Esophagus squamous epithelium (tissue), 5 donors: ENCODE results near the gene OSCP1. TPM values are rescaled to one million over a fixed set of nuclear protein-coding genes. Genes with fewer than 3 reads are reported as not detected.
"Not testable (repeated sequence)": the region's sequence is repeated elsewhere in the genome, so short reads cannot be mapped to it uniquely, and the experiment has no call there.

ENCODE experiments used
- DNase-seq: peaks from one replicate; lab custom pipeline; 2025; lab: John Stamatoyannopoulos, UW
- H3K27ac ChIP-seq, 4 donors: fragments of 200-600 bp; sonication (generic); one replicate each; pipeline ENCODE4 v1.5.1; 2016 to 2019; ENCODE audit warnings: mild to moderate bottlenecking in 1 of 4
- H3K27me3 ChIP-seq, 4 donors: fragments of 200-600 bp; sonication (generic); 1 replicate in 3 of 4; 2 replicates in 1 of 4; pipeline versions ENCODE4 v1.5.1 to v1.6.0; 2017 to 2021; ENCODE audit warnings: antibody characterized with exemption in 1 of 4
- H3K36me3 ChIP-seq, 3 donors: fragments of 200-600 bp; sonication (generic); one replicate each; pipeline ENCODE4 v1.5.1; 2016 to 2019
- H3K4me1 ChIP-seq, 3 donors: fragments of 200-600 bp; sonication (generic); one replicate each; pipeline ENCODE4 v1.5.1; 2017 to 2019
- H3K4me3 ChIP-seq, 4 donors: fragments of 200-600 bp; sonication (generic); 1 replicate in 3 of 4; 2 replicates in 1 of 4; pipeline ENCODE4 v1.5.1; 2016 to 2019; ENCODE audit warnings: mild to moderate bottlenecking in 2 of 4, moderate library complexity in 1 of 4
- H3K9me3 ChIP-seq, 3 donors: fragments of 200-600 bp; sonication (generic); one replicate each; pipeline ENCODE4 v1.5.1; 2016 to 2019
- POLR2A ChIP-seq, 4 donors: fragments of 450-650 bp; IDR thresholded peaks; one replicate each; pipeline ENCODE4 v1.6.1; 2017; ENCODE audit warnings: antibody characterized with exemption in 4 of 4, mild to moderate bottlenecking in 4 of 4, moderate library complexity in 3 of 4
- WGBS, 2 donors: methylation state at CpG; one replicate each; pipeline ENCODE4 v1.1.5; 2018; 5-methylcytosine and 5-hydroxymethylcytosine counted together
- intact Hi-C: fragments of 100-400 bp; cut with DNase I; formaldehyde crosslinking; loops from one replicate; pipeline ENCODE4 v1.15.0; 2022
- total RNA-seq, 4 donors: library from RNA; depleted of rRNA; stranded (reverse); fragments of >200 nt; gene quantifications; one replicate each; pipeline ENCODE4 v1.1.0, GENCODE V29; 2016
- TF ChIP-seq, protein P1 (sequence below), 6 experiments: fragments of 450-650 bp in 4 of 6; fragments of 200-600 bp in 2 of 6; sonication (generic) in 2 of 6; IDR thresholded peaks; one replicate each; pipeline ENCODE4 v1.5.1; 2016 to 2019; ENCODE audit warnings: antibody characterized with exemption in 6 of 6, mild to moderate bottlenecking in 4 of 6, moderate library complexity in 4 of 6
- donor health status: DM: yes; HTN: yes; CAD: no.

The OSCP1 gene, protein sequence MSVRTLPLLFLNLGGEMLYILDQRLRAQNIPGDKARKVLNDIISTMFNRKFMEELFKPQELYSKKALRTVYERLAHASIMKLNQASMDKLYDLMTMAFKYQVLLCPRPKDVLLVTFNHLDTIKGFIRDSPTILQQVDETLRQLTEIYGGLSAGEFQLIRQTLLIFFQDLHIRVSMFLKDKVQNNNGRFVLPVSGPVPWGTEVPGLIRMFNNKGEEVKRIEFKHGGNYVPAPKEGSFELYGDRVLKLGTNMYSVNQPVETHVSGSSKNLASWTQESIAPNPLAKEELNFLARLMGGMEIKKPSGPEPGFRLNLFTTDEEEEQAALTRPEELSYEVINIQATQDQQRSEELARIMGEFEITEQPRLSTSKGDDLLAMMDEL
- total RNA-seq = 1 to 10 TPM; 2.4 to 6.8 (median 4.5) TPM

DNA sequence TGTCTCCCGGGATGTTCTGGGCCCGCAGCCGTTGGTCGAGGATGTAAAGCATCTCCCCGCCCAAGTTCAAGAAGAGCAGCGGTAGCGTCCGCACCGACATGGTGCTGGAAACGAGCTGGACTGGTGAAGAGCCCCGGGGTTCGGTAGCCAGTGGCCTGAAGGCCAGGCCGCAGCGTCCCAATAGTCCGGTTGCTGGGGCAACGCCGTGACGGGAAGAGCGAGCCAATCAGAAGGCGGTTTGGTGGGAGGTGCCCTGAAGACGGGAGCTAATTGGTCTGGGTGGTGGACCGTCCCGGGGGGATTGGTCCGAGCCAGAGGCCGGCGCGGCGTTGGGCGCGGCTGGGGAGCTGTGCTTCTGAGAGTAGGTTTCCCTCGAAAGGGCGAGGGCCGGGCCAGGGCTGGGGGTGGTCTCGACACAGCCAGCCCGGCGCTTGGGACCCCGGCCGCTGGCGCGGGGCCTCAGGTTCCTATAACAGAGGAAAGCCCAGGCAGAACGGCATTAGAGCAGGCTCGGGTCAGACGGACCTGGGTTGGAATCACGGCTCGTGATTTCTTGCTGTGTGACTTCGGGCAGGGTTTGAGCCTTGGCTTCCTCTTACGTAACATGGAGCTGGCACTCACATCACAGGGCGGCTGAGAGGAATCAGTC is at the start of gene OSCP1:
TSS of gene OSCP1 (minus strand) at position 182 of the 649 bp plus-strand sequence. CDS start at position 100, 82 bp downstream.
- H3K36me3 ChIP-seq = peaks cover 0 to 18% (median 0%) of the 10 kb centered on the region in 3 donors
- intact Hi-C loops = no loop called here
- peak within 1 kb of the TSS; percentile 41 to 84 (median 64) for H3K4me3 ChIP-seq
- H3K4me1 ChIP-seq = peaks cover 0 to 32% (median 23%) of the 10 kb centered on the region in 3 donors
- peak within 1 kb of the TSS; percentile 92 to 98 (median 96) for H3K27ac ChIP-seq
- H3K9me3 ChIP-seq = no peaks in the 10 kb centered on the region
- peak in 3 of 4 donors; percentile 72 to 93 (median 89) for TF ChIP-seq POLR2A (IDR thresholded peaks at IDR 0.05)
- TF ChIP-seq, protein P1, sequence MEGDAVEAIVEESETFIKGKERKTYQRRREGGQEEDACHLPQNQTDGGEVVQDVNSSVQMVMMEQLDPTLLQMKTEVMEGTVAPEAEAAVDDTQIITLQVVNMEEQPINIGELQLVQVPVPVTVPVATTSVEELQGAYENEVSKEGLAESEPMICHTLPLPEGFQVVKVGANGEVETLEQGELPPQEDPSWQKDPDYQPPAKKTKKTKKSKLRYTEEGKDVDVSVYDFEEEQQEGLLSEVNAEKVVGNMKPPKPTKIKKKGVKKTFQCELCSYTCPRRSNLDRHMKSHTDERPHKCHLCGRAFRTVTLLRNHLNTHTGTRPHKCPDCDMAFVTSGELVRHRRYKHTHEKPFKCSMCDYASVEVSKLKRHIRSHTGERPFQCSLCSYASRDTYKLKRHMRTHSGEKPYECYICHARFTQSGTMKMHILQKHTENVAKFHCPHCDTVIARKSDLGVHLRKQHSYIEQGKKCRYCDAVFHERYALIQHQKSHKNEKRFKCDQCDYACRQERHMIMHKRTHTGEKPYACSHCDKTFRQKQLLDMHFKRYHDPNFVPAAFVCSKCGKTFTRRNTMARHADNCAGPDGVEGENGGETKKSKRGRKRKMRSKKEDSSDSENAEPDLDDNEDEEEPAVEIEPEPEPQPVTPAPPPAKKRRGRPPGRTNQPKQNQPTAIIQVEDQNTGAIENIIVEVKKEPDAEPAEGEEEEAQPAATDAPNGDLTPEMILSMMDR (IDR thresholded peaks at IDR 0.05) = no peak
- WGBS, 2 donors = 0% methylated on average over 1 to 18 of the region's 48 CpGs
- H3K27me3 ChIP-seq = no peaks in the 10 kb centered on the region
- peak; percentile 76 for DNase-seq

DNA sequence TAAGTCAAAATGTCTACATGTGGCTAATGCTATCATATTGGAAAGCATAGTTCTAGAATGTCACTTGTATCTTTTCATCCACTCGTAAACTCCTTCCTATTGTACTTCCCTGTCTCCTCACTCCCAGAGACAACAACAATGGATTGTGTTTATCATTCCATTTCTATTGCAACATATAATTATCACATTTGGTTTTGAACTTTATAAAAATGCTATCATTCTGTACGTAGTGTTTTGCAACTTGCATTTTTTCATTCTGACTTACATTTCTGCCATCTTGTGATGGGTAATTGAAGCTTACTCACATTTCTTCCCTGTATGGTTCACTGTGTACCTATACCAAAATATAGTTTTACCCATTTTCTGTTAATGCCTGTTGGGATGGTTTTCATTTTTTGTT is 47.0 kb upstream of the OSCP1 start:
- Histone ChIP-seq H3K36me3 (no peaks in the 10 kb centered on the region), H3K27ac (no peak overlapping the region), H3K27me3 (peaks cover 0 to 34% (median 0%) of the 10 kb centered on the region in 4 donors), H3K9me3 (no peaks in the 10 kb centered on the region), H3K4me3 (no peak overlapping the region), H3K4me1 (no peaks in the 10 kb centered on the region)
- intact Hi-C loops = no loop called here
- TF ChIP-seq, protein P1 (IDR thresholded peaks at IDR 0.05) = no peak
- TF ChIP-seq POLR2A (IDR thresholded peaks at IDR 0.05) = no peak
- WGBS, 2 donors = 69 to 75% methylated on average over 2 of the region's 2 CpGs
- no peak for DNase-seq

DNA sequence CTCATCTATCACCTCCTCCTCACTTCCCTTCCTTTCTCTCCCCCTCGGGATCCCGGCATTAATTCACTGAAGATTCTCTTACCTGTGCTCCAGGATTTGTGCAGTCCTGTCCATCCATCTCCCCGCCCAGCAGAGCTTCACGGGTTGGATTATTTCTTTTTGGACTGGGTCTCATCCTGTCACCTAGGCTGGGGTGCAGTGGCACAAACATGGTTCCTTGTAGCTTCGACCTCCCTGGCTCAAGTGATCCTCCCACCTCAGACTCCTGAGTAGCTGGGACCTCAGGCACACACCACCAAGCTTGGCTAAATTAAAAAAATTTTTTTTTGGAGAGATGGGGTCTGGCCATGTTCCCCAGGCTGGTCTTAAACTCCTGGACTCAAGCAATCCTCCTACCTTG is 44.7 kb upstream of the OSCP1 start:
- H3K4me3 ChIP-seq = no peak overlapping the region
- TF ChIP-seq, protein P1 (IDR thresholded peaks at IDR 0.05) = no peak
- no peak for TF ChIP-seq POLR2A (IDR thresholded peaks at IDR 0.05)
- no peaks in the 10 kb centered on the region for H3K4me1 ChIP-seq
- DNase-seq = no peak
- H3K9me3 ChIP-seq = no peaks in the 10 kb centered on the region
- no peak overlapping the region for H3K27ac ChIP-seq
- WGBS, 2 donors = 74 to 84% methylated on average over 4 to 5 of the region's 5 CpGs
- H3K27me3 ChIP-seq = peaks cover 0 to 31% (median 0%) of the 10 kb centered on the region in 4 donors
- no peaks in the 10 kb centered on the region for H3K36me3 ChIP-seq
- intact Hi-C loops = no loop called here

DNA sequence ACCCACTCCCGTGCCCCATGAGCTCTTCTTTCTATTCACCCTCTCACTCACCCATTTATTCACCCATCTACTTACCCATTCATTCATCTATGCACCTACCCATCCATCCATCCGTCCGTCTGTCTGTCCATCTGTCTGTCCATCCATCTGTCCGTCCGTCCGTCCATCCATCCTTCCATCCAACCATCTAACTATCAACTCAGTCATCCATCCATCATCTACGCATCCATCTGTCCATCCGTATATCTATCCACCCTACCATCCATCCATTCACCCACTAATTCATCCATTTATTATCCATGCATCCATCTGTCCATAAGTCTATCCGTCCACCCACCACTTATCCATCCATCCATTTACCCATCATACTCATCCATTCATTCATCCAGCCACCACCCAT is 43.3 kb upstream of the OSCP1 start:
- TF ChIP-seq, protein P1 (IDR thresholded peaks at IDR 0.05) = no peak
- TF ChIP-seq POLR2A (IDR thresholded peaks at IDR 0.05) = no peak
- no peaks in the 10 kb centered on the region for H3K9me3 ChIP-seq
- no peaks in the 10 kb centered on the region for H3K4me1 ChIP-seq
- 86 to 89% methylated on average over 9 of the region's 9 CpGs for WGBS, 2 donors
- no peaks in the 10 kb centered on the region for H3K36me3 ChIP-seq
- intact Hi-C loops = no loop called here
- H3K27ac ChIP-seq = no peak overlapping the region
- peaks cover 0 to 23% (median 0%) of the 10 kb centered on the region in 4 donors for H3K27me3 ChIP-seq
- no peak overlapping the region for H3K4me3 ChIP-seq
- no peak for DNase-seq

DNA sequence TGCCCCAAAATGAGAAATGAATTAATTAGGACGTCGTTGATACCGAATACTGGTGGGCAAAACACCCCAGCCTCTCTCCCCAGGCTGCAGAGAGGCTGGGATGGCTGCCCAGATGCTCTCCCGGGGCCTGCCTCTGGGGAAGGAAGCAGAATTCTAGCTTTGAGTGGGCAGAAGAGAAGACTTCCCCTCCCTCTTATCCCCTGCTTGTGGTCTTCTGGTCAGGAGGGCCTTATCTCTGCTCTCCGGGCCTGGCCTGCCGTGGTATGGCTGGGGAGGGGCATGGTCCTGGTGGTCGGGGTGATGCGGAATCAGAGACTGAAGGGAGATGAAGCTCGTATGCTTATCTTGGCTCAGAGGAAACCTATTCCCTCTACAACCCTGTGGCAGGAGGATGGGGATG is 42.2 kb upstream of the OSCP1 start:
- Histone ChIP-seq H3K36me3 (no peaks in the 10 kb centered on the region), H3K4me1 (no peaks in the 10 kb centered on the region), H3K4me3 (no peak overlapping the region), H3K27me3 (peaks cover 0 to 23% (median 0%) of the 10 kb centered on the region in 4 donors), H3K9me3 (no peaks in the 10 kb centered on the region), H3K27ac (no peak overlapping the region)
- intact Hi-C loops = no loop called here
- 25 to 27% methylated on average over 3 to 4 of the region's 9 CpGs for WGBS, 2 donors
- no peak for DNase-seq
- TF ChIP-seq, protein P1 (IDR thresholded peaks at IDR 0.05) = no peak
- no peak for TF ChIP-seq POLR2A (IDR thresholded peaks at IDR 0.05)

DNA sequence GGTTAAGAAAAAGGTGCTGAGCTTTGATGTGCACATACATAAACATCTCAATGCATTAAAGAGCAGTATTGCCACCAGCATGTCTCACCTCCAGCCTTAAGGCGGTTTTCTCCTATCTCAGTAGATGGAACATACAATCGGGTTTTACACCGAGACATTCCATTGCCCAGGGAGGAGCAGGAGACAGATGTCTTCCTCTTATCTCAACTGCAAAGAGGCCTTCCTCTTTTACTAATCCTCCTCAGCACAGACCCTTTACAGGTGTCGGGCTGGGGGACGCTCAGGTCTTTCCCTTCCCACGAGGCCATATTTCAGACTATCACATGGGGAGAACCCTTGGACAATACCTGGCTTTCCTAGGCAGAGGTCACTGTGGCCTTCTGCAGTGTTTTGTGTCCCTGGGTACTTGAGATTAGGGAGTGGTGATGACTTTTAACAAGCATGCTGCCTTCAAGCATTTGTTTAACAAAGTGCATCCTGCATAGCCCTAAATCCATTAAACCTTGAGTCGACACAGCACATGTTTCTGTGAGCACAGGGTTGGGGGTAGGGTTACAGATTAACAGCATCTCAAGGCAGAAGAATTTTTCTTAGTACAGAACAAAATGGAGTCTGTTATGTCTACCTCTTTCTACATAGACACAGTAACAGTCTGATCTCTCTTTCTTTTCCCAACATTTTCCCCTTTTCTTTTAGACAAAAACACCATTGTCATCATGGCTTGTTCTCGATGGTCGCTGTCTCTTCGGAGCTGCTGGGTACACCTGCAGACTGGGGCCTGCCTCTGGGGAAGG is 39.2 kb upstream of the OSCP1 start:
- DNase-seq, H3K27ac ChIP-seq, H3K4me3 ChIP-seq, H3K9me3 ChIP-seq, H3K36me3 ChIP-seq, H3K4me1 ChIP-seq, intact Hi-C loops: not testable (repeated sequence)
- peaks cover 0 to 18% (median 0%) of the 10 kb centered on the region in 4 donors for H3K27me3 ChIP-seq
- 60 to 69% methylated on average over 7 to 10 of the region's 10 CpGs for WGBS, 2 donors
